Left ventricle myocardium inferior (tissue), 1 donor: Measurements from ENCODE around the gene COL16A1. TPM values are rescaled to one million over a fixed set of nuclear protein-coding genes. Genes with fewer than 3 reads are reported as not detected.

Experiments
- DNase-seq: peaks from one replicate; pipeline ENCODE4 v3.0.0-alpha.2; 2020
- H3K27ac ChIP-seq: fragments of 200-600 bp; replicated peaks from 2 replicates; pipeline ENCODE4 v1.8.0; 2021
- H3K27me3 ChIP-seq: fragments of 200-600 bp; 2 replicates; pipeline ENCODE4 v1.8.0; 2021; ENCODE audit warnings: low read depth
- H3K36me3 ChIP-seq: fragments of 200-600 bp; 2 replicates; pipeline ENCODE4 v1.8.0; 2021
- H3K4me1 ChIP-seq: fragments of 200-600 bp; 2 replicates; pipeline ENCODE4 v1.8.0; 2021
- H3K4me3 ChIP-seq: fragments of 200-600 bp; 2 replicates; pipeline ENCODE4 v1.8.0; 2021; ENCODE audit warnings: mild to moderate bottlenecking, moderate library complexity
- H3K9me3 ChIP-seq: fragments of 200-600 bp; replicated peaks from 2 replicates; pipeline ENCODE4 v1.8.0; 2021
- CTCF ChIP-seq: fragments of 200-600 bp; IDR thresholded peaks from 2 replicates; pipeline ENCODE4 v1.8.0; 2021; ENCODE audit warnings: antibody characterized with exemption, mild to moderate bottlenecking, borderline replicate concordance
- intact Hi-C: fragments of 100-400 bp; cut with micrococcal nuclease; formaldehyde crosslinking; loops from one replicate; pipeline ENCODE4 v1.11.0; 2022
- total RNA-seq: library from RNA; stranded (reverse); fragmentation: NEBNext Ultra II Directional; extraction: Animal tissue kit (Norgen Biotek cat#: 25700); gene quantifications from one replicate; pipeline ENCODE4 v1.2.1, GENCODE V29; 2021
- donor health status: DM: no; HTN: yes; CAD: no; lungs with severe emphysema.

Gene COL16A1
- total RNA-seq, 1 donor from 2014 or later = 18.3 TPM

GRCh38 chr1:31727195-31727594, 23.4 kb upstream of the COL16A1 start:
- Histone ChIP-seq H3K27me3 (peaks cover 4% of the 10 kb centered on the region), H3K9me3 (no peaks in the 10 kb centered on the region), H3K27ac (no peak overlapping the region), H3K36me3 (no peaks in the 10 kb centered on the region), H3K4me1 (no peaks in the 10 kb centered on the region), H3K4me3 (no peak overlapping the region)
- no peak for DNase-seq
- TF ChIP-seq CTCF = no peak
- intact Hi-C loops = no loop called here

- no peaks in the 10 kb centered on the region for H3K9me3 ChIP-seq
- H3K4me1 ChIP-seq = no peaks in the 10 kb centered on the region
- H3K4me3 ChIP-seq = no peak overlapping the region
- H3K27me3 ChIP-seq = peaks cover 6% of the 10 kb centered on the region
- H3K36me3 ChIP-seq = no peaks in the 10 kb centered on the region
- no peak overlapping the region for H3K27ac ChIP-seq
- no peak for DNase-seq
- TF ChIP-seq CTCF = no peak
- intact Hi-C loops = no loop called here
These were observed 22.9 kb upstream of the COL16A1 start for GRCh38 chr1:31726715-31727114.

- H3K27ac ChIP-seq = no peak overlapping the region
- H3K4me3 ChIP-seq = no peak overlapping the region
- H3K9me3 ChIP-seq = no peaks in the 10 kb centered on the region
- no peak for TF ChIP-seq CTCF
- H3K36me3 ChIP-seq = no peaks in the 10 kb centered on the region
- DNase-seq = no peak
- peaks cover 13% of the 10 kb centered on the region for H3K27me3 ChIP-seq
- intact Hi-C loops = no loop called here
- H3K4me1 ChIP-seq = no peaks in the 10 kb centered on the region
These were observed 22.1 kb upstream of the COL16A1 start for GRCh38 chr1:31725777-31726535.

GRCh38 chr1:31725134-31725533, 21.3 kb upstream of the COL16A1 start:
- no peak for TF ChIP-seq CTCF
- H3K27me3 ChIP-seq = peaks cover 21% of the 10 kb centered on the region
- no peak for DNase-seq
- no peak overlapping the region for H3K4me3 ChIP-seq
- H3K36me3 ChIP-seq = no peaks in the 10 kb centered on the region
- no peak overlapping the region for H3K27ac ChIP-seq
- no peaks in the 10 kb centered on the region for H3K4me1 ChIP-seq
- intact Hi-C loops = no loop called here
- H3K9me3 ChIP-seq = no peaks in the 10 kb centered on the region

- peaks cover 24% of the 10 kb centered on the region for H3K27me3 ChIP-seq
- no peak for TF ChIP-seq CTCF
- H3K27ac ChIP-seq = no peak overlapping the region
- H3K9me3 ChIP-seq = no peaks in the 10 kb centered on the region
- intact Hi-C loops = no loop called here
- H3K4me1 ChIP-seq = no peaks in the 10 kb centered on the region
- H3K4me3 ChIP-seq = no peak overlapping the region
- H3K36me3 ChIP-seq = no peaks in the 10 kb centered on the region
- peak; percentile 60 for DNase-seq
These were observed 20.1 kb upstream of the COL16A1 start for GRCh38 chr1:31723828-31724359.
